Nephron (organoid): ENCODE measurements around the gene FAM24B.

Experiments
- H3K27ac Mint-ChIP-seq, 3 experiments: 2 replicates each; pipeline ENCODE4 v1.8.0; 2020; ENCODE audit warnings: mixed read lengths in 3 of 3, mild to moderate bottlenecking in 2 of 3, moderate library complexity in 1 of 3
- H3K27me3 Mint-ChIP-seq: 2 replicates; pipeline ENCODE4 v1.8.0; 2021; ENCODE audit warnings: low read depth, mild to moderate bottlenecking, moderate library complexity, mixed read lengths
- H3K36me3 Mint-ChIP-seq: 2 replicates; pipeline ENCODE4 v1.8.0; 2020; ENCODE audit warnings: low read depth, mixed read lengths
- H3K4me1 Mint-ChIP-seq: 2 replicates; pipeline ENCODE4 v1.8.0; 2020; ENCODE audit warnings: mixed read lengths
- H3K4me3 Mint-ChIP-seq, 3 experiments: 2 replicates each; pipeline ENCODE4 v1.8.0; 2020; ENCODE audit warnings: mild to moderate bottlenecking in 3 of 3, mixed read lengths in 3 of 3, moderate library complexity in 2 of 3
- H3K9me3 Mint-ChIP-seq: 2 replicates; pipeline ENCODE4 v1.8.0; 2020; ENCODE audit warnings: mixed read lengths
- TF ChIP-seq, protein P1 (sequence below), 3 experiments: fragments of 200-600 bp; sonication (generic); IDR thresholded peaks; one replicate each; pipeline ENCODE4 v1.5.0; 2021; ENCODE audit warnings: antibody characterized with exemption in 3 of 3; ENCODE audit not compliant: unreplicated experiment in 3 of 3

The FAM24B gene

DNA sequence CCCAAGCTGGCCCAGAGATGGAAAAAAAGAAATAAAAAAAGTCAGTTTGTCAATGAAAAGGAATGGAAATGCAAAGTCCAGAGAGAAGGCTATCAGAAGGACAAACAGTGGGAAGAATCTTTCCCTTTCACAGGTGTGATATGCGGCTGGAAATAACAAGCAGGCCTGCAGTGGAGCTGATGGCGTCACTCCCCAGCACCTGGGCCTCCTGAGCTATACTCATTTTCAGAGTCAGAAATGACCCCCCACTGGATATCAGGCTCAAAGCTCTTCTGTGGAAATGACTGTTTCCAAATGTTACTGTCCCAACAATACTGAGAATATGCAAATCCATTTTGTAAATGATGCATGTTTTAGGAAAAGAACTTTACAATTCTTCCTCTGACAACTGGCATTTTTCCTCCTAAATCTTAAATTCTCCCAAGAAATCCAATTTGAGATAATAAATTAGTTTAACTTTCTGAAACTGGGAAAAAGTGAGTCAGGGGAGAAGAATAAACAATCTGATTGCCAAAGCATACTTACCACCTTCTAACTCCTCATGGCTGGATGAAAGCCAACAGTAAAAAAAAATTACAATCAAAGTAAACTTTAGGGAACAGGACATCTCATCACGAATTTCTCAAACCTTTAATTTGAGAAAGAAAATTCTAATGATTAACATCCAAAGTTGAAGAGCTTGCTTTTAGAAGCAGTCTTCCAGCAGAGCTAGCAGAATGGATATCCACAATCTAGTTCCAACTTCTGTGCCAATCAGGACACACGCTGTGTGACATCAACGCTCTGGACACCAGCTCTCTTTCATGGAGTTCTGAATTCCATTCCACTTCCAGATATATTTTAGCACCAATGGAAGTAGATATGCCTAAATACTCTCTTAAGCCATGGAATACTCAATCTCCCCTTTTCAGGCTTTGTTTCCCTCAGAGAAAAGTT, 28.4 kb downstream of the FAM24B start:
- Mint-ChIP-seq H3K27me3 (peaks cover 23% of the 10 kb centered on the region), H3K4me1 (peaks cover 8% of the 10 kb centered on the region), H3K27ac (no peak overlapping the region), H3K4me3 (no peak overlapping the region), H3K9me3 (no peaks in the 10 kb centered on the region), H3K36me3 (no peaks in the 10 kb centered on the region)
- TF ChIP-seq, protein P1, sequence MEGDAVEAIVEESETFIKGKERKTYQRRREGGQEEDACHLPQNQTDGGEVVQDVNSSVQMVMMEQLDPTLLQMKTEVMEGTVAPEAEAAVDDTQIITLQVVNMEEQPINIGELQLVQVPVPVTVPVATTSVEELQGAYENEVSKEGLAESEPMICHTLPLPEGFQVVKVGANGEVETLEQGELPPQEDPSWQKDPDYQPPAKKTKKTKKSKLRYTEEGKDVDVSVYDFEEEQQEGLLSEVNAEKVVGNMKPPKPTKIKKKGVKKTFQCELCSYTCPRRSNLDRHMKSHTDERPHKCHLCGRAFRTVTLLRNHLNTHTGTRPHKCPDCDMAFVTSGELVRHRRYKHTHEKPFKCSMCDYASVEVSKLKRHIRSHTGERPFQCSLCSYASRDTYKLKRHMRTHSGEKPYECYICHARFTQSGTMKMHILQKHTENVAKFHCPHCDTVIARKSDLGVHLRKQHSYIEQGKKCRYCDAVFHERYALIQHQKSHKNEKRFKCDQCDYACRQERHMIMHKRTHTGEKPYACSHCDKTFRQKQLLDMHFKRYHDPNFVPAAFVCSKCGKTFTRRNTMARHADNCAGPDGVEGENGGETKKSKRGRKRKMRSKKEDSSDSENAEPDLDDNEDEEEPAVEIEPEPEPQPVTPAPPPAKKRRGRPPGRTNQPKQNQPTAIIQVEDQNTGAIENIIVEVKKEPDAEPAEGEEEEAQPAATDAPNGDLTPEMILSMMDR (IDR thresholded peaks at IDR 0.05; ENCODE audit: unreplicated experiment in 3 of 3), result no peak

DNA sequence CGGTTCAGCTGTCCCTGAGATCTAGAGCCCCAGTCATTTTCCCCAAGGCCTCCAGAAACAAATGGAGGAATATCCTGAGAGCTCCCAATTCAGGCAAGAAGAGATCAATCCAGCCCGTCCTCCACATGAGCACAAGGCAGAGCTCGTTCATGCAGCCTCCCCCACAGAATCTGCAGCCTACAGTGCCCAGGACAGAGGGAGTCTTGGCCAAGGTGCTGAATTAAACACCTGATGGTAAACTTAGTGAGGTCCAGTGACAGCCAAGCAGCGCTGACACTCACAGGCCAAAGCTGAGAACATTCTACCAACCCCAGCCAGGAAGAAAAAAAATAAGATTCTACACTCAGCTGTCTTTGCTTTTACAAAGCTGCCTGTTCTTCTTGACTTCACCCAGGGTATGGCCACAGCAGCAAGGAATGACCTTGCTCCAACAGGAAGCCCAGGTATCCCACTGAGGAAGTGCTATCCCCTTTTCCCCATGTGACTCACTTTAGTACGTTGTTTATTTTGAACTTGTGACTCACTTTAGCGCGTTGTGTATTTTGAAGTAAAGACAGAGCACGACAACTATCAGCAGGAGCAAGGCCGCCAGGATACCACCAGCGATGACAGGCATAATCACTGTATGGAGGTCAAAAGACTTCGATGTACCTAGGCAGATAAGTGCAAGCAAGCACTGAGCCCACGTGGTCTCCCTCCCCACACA, 29.3 kb downstream of the FAM24B start:
- H3K27ac Mint-ChIP-seq, result no peak overlapping the region
- H3K36me3 Mint-ChIP-seq, result no peaks in the 10 kb centered on the region
- H3K9me3 Mint-ChIP-seq, result no peaks in the 10 kb centered on the region
- H3K27me3 Mint-ChIP-seq, result peaks cover 15% of the 10 kb centered on the region
- TF ChIP-seq, protein P1 (IDR thresholded peaks at IDR 0.05; ENCODE audit: unreplicated experiment in 3 of 3), result no peak
- H3K4me3 Mint-ChIP-seq, result no peak overlapping the region
- peaks cover 8% of the 10 kb centered on the region for H3K4me1 Mint-ChIP-seq

DNA sequence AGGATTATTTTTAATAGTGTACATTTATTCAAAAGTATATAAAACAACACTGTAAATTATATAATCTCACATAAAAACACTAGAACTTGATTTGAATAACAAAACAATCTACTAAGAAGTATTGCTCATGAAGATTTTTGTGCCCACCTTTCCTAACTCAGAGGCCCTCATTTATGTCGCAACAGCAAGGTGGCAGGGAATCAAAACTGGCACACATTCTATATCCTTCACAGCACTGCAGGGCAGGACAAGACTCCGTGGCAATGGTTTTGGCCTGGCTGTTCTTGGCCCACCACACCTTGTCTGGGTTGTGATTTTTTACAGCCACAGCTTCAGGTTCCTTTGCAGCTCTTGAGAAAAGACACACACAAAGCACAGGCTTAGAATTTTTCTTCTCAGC, 30.3 kb downstream of the FAM24B start:
- Mint-ChIP-seq H3K27ac (no peak overlapping the region), H3K27me3 (peaks cover 10% of the 10 kb centered on the region), H3K9me3 (no peaks in the 10 kb centered on the region), H3K4me3 (no peak overlapping the region), H3K36me3 (no peaks in the 10 kb centered on the region), H3K4me1 (peaks cover 8% of the 10 kb centered on the region)
- TF ChIP-seq, protein P1 (IDR thresholded peaks at IDR 0.05; ENCODE audit: unreplicated experiment in 3 of 3), result no peak

DNA sequence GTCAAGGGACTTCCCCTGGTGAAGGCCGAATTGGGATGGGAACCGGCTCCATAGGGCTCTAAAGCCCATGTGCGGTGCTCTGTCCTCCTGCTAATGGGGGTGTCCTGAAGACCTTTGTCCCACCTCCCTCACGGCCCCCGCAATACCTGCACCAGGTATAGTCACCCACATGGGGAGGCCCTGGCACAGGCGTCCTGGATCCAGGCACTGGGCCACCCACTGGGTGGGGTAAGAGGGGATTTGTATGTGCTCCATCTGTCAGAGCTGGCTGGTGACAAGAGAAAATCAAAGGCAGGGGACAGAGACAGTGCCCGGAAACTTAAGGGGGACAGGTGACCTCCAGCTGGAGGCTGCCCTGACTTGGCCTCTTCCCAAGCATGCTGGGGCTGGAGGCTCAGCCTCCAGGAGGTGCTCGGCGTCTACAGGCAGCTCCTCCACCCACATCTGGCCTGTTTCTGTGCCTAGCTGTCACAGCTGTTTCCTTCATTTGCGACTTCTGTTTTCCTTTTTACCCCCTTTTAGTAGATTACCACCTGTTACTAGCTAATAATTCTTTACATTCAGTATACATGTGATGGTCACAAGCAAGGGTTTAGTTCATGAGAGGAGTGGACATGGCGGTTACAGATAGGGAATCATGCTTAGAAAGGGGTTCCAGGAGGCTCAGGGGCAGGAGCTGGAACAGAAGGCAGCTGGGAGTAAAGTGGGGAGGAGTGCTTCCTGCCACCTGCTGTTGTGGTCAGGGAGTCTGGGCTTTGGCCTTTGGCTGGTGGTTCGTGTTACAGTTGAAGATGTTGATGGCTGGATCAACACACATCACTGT, 31.4 kb downstream of the FAM24B start:
- no peak overlapping the region for H3K4me3 Mint-ChIP-seq
- no peaks in the 10 kb centered on the region for H3K36me3 Mint-ChIP-seq
- no peaks in the 10 kb centered on the region for H3K9me3 Mint-ChIP-seq
- H3K27me3 Mint-ChIP-seq, result peaks cover 5% of the 10 kb centered on the region
- TF ChIP-seq, protein P1 (IDR thresholded peaks at IDR 0.05; ENCODE audit: unreplicated experiment in 3 of 3), result no peak
- H3K27ac Mint-ChIP-seq, result no peak overlapping the region
- H3K4me1 Mint-ChIP-seq, result peaks cover 8% of the 10 kb centered on the region

DNA sequence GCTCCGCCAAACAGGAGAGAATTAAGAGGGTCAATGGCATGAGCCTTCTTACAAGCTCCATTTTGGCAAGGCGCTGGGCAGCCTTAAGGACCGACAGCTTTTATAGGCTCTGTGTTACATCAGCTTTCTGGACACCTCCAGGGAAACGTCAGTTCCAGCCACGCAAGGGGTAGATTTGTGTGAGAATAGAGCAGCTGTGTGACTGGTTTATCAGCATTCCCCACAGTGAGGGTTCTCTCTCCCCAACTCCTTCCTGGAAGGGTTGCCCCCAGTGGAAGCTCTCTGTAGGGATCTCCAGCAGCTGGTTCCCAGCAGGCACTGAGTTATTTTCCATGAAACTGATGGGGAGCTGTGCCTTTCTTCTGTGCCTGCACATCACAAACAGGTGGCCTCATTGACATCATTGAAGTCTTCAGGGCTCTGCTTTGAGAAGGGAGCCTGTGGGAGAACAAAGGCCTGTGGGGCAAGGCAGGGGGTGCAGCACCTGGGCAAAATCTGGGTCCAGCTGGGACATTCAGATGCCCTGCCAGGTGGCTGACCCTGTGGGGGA, 33.5 kb downstream of the FAM24B start, which contains the start of gene CUZD1:
CUZD1 (minus strand) TSS at position 75 of the 550 bp plus-strand sequence; CDS start at position 61, 14 bp downstream.
- H3K36me3 Mint-ChIP-seq, result no peaks in the 10 kb centered on the region
- peaks cover 8% of the 10 kb centered on the region for H3K4me1 Mint-ChIP-seq
- TF ChIP-seq, protein P1 (IDR thresholded peaks at IDR 0.05; ENCODE audit: unreplicated experiment in 3 of 3), result no peak
- peaks cover 5% of the 10 kb centered on the region for H3K27me3 Mint-ChIP-seq
- H3K4me3 Mint-ChIP-seq, result no peak within 1 kb of the TSS
- H3K27ac Mint-ChIP-seq, result no peak within 1 kb of the TSS
- H3K9me3 Mint-ChIP-seq, result no peaks in the 10 kb centered on the region
